ENCODE results near the gene C1QL2.

Gene C1QL2

GRCh38 chr2:119158563-119159347 lies at the start of gene C1QL2:
C1QL2 (minus strand) TSS chr2:119158751; CDS start chr2:119158269, 482 bp downstream.
- DNase-seq (ENCODE audit: extremely low spot score, insufficient read length, low read depth) (no peak), FAIRE-seq (no peak)

DNA sequence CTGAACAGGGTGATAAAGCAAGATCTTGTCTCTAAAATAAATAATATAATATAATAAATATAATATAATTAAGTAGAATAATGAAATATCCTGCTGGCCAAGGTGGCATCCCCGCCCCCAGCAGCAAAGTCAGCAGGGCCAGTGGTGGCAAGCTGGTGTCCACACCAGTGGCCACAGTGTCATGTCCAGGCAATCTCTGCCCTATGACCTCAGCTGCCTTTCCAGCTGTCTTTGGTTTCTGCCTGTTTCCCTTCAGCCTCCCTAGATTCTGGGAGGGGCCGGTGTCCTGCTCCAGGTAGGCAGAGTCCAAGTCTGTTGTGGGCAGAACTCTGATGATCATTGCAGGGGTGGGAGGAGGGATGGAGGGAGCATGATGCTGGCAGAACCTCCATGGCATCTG lies 48.9 kb upstream of the C1QL2 start:
- FAIRE-seq, result no peak

DNA sequence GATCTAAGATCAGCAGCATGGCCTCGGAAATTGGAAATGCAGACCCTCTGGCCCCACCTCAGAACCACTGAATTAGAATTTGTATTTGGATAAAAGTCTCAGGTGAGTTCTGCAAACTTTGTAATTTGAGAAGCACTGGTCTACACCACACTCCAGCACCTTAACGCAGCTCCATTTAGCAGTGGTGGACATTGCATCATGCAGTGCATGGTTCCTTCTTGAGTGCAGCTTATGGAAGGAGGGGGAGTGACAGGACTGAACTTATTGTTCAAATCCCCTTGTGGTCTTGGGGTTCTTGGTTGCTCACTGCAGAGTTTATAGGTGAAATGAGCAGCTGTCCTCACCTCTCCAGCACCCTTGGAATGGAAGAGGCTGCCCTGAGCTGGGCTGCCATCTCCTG lies 47.6 kb upstream of the C1QL2 start:
- FAIRE-seq (no peak), DNase-seq (ENCODE audit: extremely low spot score, insufficient read length, low read depth) (no peak)

More for the DNA sequence above, 48.9 kb upstream of the C1QL2 start:
- DNase-seq (ENCODE audit: extremely low spot score, insufficient read length, low read depth), result no peak

DNA sequence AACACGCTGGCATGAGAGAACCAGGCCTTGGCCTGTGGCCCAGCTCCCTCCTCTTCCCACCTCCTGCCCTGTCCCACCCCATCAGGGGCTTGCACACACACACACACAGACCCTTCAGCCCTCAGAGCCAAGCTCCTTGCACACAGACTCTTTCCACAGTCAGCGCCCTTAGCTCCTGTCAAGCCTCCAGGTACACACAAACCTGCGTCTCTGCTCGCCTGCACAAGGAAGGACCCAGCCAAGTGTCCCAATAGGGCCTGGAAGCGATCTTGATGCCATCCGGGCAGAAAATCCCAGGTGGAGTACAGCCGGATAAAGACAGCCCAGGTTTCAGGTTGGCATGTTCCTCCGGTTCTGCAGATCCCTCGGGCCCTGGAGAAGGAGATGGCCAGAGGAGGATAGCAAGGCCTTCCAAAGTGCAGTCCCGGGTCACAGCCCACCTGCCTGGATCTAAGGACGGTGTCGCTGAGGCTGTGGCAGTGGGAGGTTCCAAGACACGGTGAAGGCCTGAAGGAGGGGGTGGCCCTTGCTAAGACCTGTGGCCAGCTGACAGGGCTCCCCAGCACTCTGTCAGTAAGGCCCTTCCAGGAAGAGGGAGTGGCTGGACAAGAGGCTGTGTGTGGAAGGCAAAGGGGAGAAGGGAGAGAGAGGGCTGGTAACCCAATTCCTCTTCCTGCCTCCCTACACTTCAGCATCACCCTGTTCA lies 46.6 kb upstream of the C1QL2 start:
- FAIRE-seq (no peak), DNase-seq (ENCODE audit: extremely low spot score, insufficient read length, low read depth) (no peak)

DNA sequence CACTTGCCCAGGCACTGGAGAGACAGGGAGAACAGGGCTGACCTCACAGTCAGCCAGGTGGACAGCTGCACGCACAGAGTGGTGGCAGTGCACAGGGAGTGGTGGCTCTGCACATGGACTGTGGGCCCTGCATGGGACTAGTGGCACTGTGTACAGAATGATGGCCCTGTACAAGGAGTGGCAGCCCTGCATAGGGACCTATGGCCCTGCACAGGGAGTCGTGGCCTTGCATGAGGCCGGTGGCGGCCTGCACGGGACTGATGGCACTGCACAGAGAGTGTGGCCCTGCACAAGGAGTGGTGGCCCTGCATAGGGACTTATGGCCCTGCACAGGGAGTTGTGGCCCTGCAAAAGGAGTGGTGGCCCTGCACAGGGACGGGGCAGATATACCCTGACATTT lies 46.0 kb upstream of the C1QL2 start:
- FAIRE-seq, result no peak

DNA sequence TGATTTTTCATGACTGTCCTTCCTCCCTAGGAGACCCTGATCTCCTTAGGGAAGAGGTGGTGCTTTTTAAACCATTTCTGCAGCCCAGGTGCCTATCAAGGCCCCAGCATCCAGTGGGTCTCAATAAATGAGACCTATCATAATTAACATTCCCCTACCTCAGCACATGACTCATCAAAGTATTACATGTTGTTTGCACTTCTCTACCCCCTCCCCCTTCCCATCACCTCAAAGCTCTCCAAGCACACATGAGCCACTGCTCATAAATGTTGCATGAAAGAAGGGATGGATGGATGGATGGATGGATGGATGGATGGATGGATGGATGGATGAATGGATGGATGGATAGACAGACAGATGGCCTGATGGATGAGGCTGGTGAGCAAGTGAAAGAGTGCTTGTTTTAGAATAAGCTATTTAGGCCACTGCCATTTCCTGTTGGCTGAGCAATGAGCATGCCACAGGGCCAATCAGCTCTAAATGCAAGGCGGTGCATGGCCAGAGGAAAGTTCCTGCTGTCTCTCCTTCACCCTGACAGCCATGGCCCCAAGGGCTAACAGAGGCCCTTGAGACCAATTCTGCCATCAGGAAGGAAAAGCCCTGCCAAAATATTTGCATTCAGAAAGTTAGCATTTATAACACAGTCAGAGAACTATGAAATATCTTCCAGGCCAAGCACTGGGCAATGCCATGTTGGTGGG lies 44.2 kb upstream of the C1QL2 start:
- FAIRE-seq (no peak), DNase-seq (ENCODE audit: extremely low spot score, insufficient read length, low read depth) (no peak)

More for the DNA sequence above, 46.0 kb upstream of the C1QL2 start:
- no peak for DNase-seq (ENCODE audit: extremely low spot score, insufficient read length, low read depth)

DNA sequence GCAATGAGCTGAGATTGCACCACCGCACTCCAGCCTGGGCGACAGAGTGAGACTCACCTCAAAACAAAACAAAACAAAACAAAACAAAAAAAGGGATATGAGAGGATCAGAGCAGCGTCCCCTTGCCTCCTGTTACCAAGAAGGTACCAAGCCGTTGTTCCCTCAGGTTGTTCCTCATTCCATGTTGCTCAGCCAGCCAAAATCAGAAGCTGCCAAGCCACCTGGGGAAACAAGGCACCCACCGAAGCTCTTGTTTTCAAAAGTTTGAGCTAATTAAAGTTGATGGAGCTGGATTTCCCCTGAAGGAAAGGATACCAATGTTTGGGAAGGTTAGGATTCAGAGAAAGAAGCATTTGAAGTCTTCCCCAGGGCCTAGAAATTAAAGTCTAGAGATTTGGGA lies 43.3 kb upstream of the C1QL2 start:
- FAIRE-seq, result no peak
- DNase-seq (ENCODE audit: extremely low spot score, insufficient read length, low read depth), result no peak

DNA sequence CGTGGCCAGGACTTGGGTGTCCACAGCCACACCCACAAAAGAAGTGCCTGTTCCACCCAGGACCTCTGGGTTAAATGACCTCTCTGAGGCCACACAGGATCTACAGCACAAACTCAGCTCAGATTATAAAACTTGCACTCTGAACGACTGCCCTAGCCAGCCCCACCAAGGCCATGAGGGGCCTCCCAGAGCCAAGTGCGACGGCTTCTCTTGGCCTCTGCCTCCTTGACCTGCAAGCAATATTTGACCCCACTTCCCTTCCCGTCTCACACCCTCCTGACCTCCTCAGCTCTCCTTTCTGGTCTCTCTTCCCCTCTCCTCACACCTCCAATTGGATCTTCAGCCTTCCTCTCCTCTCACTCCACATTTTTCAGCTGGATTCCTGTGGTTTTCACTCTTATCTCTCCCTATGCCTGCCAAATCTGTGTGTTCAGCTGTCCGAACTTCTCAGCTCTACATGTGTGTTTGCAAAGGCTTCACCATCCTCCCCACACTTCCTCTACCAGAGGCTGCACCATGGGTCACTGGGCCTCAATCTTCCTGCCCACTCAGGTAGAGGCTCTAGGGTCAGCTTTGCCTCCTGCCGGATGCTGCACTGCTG lies 39.8 kb upstream of the C1QL2 start:
- DNase-seq (ENCODE audit: extremely low spot score, insufficient read length, low read depth), result no peak
- no peak for FAIRE-seq

DNA sequence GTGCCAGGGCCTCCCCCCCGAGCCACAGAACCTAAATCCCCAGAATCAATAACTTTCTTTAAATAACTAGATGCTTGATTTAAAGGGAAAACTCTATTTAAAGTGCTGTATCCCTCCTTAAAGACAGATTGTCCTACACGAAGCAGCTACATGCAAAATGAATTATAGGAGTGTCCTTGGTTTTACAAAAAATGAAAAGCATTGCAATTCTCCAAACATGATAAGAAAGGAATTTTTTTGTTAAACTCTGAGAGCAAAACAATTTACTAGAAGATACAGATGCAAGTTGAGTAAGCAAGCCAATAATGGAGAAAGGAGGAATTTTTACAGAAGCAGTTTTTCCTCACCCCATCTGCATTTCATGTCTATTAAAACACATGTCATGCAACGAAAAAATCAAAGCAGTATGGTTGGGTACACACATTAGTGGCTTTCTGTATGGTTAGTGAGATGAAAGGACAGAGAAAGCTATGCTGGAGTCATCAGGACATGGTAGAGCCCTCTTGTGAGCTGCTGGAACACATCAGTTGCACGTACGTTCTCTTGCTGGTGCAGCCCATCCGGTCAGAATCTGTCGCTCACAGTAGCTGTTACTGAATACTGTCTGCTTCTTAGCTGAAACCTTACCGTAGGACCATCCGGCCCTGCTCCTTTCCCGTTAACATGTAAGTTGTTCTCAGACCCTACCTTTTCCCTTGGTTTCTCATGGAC lies 39.1 kb upstream of the C1QL2 start:
- no peak for FAIRE-seq
- DNase-seq (ENCODE audit: extremely low spot score, insufficient read length, low read depth), result no peak

GRCh38 chr2:119197126-119197405 lies 38.5 kb upstream of the C1QL2 start:
- DNase-seq (ENCODE audit: extremely low spot score, insufficient read length, low read depth) (no peak), FAIRE-seq (no peak)

GRCh38 chr2:119196301-119197125 lies 38.0 kb upstream of the C1QL2 start:
- DNase-seq (ENCODE audit: extremely low spot score, insufficient read length, low read depth), result no peak
- FAIRE-seq, result no peak

DNA sequence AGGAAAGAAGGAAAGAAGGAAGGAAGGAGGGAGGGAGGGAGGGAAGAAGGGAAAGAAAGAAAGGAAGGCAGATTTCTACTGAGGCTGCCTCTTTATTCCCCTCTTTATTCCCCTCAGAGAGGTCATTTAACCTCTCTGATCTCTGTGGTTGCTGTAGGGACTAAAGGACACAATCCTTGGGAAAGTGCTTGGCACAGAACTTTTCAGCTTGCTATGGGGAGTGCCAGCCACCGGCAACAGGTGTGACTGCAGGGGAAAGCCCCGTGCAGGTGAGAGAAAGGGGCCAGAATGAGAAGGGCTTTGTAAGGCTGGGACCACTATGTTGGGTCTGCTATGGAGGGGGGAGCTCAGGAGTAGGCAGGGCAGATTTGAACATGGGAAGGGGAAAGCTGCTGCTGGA lies 37.3 kb upstream of the C1QL2 start:
- DNase-seq (ENCODE audit: extremely low spot score, insufficient read length, low read depth) (no peak), FAIRE-seq (no peak)

GRCh38 chr2:119195001-119195400 lies 36.5 kb upstream of the C1QL2 start:
- DNase-seq (ENCODE audit: extremely low spot score, insufficient read length, low read depth), result no peak
- FAIRE-seq, result no peak

DNA sequence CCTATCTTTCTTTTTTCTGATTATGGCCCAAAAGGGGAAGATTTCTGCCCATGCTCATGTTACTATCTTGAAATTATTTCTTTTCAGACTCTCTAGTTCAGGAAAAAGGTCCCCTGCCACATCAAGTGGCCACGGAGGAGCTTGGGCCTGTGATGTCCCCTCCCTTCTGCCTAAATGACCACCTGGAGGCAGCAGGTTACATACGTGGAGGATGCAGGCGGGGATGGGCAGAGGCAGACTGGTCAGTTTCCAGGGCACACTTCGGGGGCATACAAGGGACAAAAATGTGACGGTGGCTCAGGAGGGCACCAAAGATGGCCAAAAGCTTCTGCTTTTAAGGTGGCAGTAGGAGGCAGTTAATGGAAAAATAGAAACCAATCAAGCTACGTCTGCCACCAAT lies 34.3 kb upstream of the C1QL2 start:
- no peak for DNase-seq (ENCODE audit: extremely low spot score, insufficient read length, low read depth)
- no peak for FAIRE-seq

GRCh38 chr2:119190321-119191111 lies 32.0 kb upstream of the C1QL2 start:
- DNase-seq (ENCODE audit: extremely low spot score, insufficient read length, low read depth) (no peak), FAIRE-seq (no peak)

DNA sequence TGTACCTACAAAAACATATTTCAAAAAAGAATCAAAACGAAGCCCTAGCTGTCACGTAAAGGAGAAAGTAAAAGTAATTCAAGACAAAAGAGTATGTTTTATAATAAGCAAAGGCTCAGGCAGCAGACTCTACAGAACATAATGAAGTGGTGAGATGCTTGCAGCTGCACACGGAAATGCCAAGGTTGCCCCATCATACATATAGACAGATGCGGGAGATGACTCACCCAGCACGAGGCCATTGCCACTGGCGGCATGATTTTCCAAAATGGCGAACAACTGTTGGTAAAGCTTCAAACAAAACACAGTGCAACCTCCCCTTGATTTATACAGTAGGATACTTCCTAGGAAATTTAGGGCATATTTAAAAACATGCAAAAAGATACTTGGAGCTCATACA lies 26.0 kb upstream of the C1QL2 start:
- FAIRE-seq, result no peak

DNA sequence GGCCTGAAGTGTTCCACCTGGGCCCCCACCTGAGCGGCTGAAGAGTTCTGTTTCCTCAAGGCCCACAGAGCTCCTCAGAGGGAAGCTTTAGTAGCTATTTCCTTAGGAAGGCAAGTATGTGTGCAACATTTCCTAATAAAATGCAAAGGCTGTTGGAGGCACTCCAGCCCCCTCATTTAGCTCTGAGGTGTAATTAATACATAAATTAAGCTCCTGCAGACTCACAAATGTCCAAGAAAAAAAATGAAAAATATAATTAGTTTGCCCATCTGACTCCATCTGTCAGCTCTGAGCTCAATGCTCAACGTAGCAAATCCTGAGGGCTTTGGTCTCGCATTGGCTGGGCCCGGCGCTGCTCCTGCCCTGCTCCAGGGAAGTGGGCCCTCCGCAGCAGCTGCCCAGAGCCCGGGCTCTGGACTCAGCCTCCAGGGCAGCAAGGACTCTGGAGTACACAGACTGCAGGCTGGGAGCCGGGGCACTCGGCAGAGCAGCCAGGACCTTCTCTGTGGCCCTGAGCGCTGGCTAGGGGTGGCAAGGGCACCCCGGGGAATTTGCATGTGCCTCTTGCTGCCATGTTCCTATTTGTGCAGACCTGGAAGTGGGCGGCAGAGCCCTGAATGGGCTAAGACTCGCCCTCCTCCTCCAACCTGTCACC lies 23.4 kb upstream of the C1QL2 start:
- FAIRE-seq (no peak), DNase-seq (ENCODE audit: extremely low spot score, insufficient read length, low read depth) (no peak)

More for the DNA sequence above, 26.0 kb upstream of the C1QL2 start:
- no peak for DNase-seq (ENCODE audit: extremely low spot score, insufficient read length, low read depth)

GRCh38 chr2:119181391-119181790 lies 22.8 kb upstream of the C1QL2 start:
- FAIRE-seq (no peak), DNase-seq (ENCODE audit: extremely low spot score, insufficient read length, low read depth) (no peak)
